SK-N-MC (cell line): ENCODE data around the gene GPATCH4.

Experiments used
- EZH2 ChIP-seq: fragments of 200-600 bp; sonication (generic); IDR thresholded peaks from one replicate; pipeline ENCODE4 v1.6.1; 2017; ENCODE audit warnings: antibody characterized with exemption
- POLR2AphosphoS5 ChIP-seq: IDR thresholded peaks from 2 replicates; pipeline ENCODE4 v1.6.1; 2012; ENCODE audit warnings: mild to moderate bottlenecking, low read depth, low read length, borderline replicate concordance

- TF ChIP-seq POLR2AphosphoS5 = no peak
- no peak for TF ChIP-seq EZH2
Observed at GRCh38 chr1:156648496-156648895, 47.2 kb upstream of the GPATCH4 start.
